ENCODE measurements around the gene NRF1.
"Not testable (repeated sequence)": the region's sequence is repeated elsewhere in the genome, so short reads cannot be mapped to it uniquely, and the experiment has no call there.

Gene NRF1

DNA sequence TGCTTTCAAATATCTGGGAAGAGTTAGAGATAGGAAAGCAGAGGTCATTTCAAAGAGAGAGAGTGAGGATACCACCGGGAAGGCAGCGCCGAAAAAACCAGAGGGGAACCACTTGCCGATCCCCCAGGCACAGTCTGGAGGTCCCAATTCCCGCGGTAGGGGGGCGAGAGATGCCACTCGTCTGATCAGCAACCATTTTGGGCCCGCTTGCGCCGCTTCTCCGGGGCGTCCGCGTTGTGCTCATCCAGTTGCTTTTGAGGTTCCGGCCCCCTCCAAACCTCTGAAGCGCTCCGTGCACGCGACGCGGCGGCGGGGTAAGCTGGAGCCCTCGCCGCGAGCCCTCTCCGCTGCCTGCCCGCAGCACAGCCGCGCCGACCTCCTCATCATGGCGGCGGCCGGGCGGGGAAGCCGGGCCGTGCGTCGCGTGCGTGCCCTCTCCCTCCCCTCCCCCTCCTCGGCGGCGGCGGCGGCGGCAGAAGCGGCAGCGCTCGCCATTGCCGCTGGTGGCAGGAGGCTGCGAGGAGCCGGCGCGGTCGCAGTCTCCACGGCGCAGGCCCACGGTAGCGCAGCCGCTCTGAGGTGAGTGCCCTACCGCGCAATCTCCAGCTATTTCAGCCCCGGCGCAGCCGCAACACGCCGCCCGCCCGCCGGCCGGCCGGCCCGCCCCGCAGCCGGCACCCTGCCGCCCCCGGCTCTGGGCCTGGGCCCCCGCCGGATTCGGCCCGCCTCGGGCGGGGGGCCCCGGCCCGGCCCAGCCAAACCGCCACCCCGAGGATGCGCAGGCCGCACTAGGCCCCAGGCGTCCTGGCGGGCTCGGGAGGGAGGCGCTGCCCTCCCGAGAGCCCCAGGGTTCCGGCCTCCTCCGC lies at the start of gene NRF1:
Gene NRF1, plus strand, starts transcription at position 475 of the 866 bp plus-strand sequence. CDS start 45,632 bp downstream, outside the sequence.
- peak; percentile 95 for DNase-seq (ENCODE audit: low spot score)

- DNase-seq (ENCODE audit: low spot score): not testable (repeated sequence)
These were observed 45.2 kb upstream of the NRF1 start for GRCh38 chr7:129566323-129566722.

DNA sequence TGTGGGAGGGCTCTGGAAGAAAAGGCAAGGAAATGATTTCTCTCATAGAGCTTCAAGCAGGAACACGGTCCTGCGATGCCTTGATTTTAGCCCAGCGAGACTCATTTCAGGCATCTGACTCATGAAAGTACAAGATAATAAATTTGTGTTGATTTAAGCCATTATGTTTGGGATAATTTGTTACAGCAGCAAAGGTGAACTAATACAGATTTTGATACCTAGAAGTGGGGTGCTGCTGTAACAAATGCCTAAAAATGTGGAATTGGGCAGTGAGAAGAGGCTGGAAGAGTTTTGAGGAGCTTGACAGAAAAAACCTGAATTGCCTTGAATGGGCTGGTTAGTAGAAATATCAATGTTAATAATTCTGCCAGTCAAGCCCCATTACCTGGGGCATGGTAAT lies 44.1 kb upstream of the NRF1 start:
- DNase-seq (ENCODE audit: low spot score): no peak

- no peak for DNase-seq (ENCODE audit: low spot score)
These were observed 43.3 kb upstream of the NRF1 start for GRCh38 chr7:129568240-129568639.

GRCh38 chr7:129569326-129569725 lies 42.2 kb upstream of the NRF1 start:
- DNase-seq (ENCODE audit: low spot score): no peak

DNA sequence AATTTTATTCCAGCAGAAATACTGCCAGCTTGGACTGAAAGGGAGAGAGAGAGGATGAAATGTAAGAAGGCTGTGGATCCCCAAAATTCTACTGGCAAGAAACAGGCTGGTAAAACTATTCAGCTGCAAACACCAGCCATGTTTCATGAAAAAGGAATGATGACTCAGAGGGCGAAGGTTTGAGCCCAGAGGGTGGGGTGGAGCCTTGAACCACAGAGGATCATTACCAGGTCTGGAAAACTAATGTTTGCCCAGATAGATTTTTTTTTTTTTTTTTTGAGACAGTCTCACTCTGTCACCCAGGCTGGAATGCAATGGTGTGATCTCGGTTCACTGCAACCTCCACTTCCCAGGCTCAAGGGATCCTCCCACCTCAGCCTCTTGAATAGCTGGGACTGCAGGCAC lies 41.7 kb upstream of the NRF1 start:
- no peak for DNase-seq (ENCODE audit: low spot score)

GRCh38 chr7:129571201-129571600 lies 40.3 kb upstream of the NRF1 start:
- no peak for DNase-seq (ENCODE audit: low spot score)

DNA sequence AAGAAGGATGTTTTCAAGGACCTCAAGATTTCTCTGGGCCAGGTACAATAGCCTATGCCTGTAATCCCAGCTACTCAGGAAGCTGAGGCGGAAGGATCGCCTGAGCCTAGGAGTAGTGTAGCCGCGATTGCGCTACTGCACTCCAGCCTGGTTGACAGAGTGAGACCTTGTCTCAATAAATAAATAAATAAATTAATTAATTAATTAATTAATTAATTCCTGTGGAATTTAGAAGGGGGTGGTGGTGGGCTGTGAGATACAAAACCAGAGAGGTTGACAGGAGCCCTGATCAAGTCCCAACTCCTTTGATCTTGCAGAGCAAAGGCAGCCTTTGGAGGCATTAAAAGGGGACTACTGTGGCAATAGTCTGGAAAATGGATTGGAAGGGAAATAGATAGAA lies 39.3 kb upstream of the NRF1 start:
- no peak for DNase-seq (ENCODE audit: low spot score)

- DNase-seq (ENCODE audit: low spot score): no peak
These were observed 37.0 kb upstream of the NRF1 start for GRCh38 chr7:129574487-129574886.

GRCh38 chr7:129575699-129576098 lies 35.8 kb upstream of the NRF1 start:
- no peak for DNase-seq (ENCODE audit: low spot score)

DNA sequence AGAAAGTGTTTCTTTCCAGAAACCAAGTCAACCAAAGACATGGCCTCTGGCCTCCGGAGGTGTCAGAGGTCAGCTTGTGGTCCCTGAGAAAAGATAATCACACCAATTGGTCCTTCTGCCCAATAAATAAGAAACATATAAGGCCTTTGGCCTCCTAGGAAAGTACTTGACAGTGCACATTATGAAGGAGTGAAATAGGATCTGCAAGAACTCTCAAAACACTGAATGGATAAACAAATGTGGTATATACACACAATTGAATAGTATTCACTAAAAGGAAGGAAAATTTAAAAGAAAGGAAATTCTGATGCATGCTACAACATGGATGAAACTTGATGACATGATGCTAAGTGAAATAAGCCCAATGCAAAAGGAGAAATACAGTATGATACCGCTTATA lies 35.4 kb upstream of the NRF1 start:
- no peak for DNase-seq (ENCODE audit: low spot score)

GRCh38 chr7:129578829-129579228 lies 32.7 kb upstream of the NRF1 start:
- DNase-seq (ENCODE audit: low spot score): no peak

DNA sequence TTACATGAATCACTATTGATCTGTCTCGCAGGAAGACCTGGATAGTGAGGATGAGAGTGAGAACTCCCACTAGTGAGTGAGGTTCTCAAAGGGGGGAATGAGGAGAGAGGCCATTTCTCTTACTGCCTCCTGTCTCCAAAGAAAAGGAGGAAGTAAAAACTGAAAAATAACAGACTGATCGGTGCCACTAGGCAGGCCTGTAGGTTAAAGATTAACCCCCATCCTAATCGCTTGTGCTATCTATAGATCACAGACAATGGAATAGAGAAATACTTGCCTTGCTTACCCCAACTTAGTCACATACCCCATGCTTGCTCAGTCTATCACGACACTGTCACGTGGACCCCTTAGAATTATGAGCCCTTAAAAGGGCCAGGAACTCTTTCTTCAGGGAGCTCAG lies 25.3 kb upstream of the NRF1 start:
- DNase-seq (ENCODE audit: low spot score): not testable (repeated sequence)

DNA sequence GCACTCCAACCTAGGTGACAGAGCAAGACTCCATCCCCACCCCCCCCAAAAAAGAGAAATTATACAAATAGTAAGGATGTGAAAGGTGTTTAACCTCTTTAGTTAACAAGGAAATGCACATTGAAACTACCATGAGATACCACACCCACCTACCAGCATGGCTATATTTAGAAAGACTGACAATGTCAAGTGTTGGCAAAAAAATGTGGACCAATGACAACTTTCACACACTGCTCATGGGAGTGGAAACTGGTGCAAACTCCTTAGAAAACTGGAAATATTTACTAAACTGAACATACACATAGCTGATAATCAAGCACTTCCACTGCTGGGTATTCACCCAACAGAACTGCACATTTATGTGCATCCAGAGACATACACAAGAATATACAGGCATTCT lies 23.3 kb upstream of the NRF1 start:
- no peak for DNase-seq (ENCODE audit: low spot score)

GRCh38 chr7:129591868-129592267 lies 19.7 kb upstream of the NRF1 start:
- no peak for DNase-seq (ENCODE audit: low spot score)

- DNase-seq (ENCODE audit: low spot score): not testable (repeated sequence)
These were observed 15.1 kb upstream of the NRF1 start for GRCh38 chr7:129596386-129596785.

- DNase-seq (ENCODE audit: low spot score): no peak
These were observed 13.8 kb upstream of the NRF1 start for GRCh38 chr7:129597672-129598071.

DNA sequence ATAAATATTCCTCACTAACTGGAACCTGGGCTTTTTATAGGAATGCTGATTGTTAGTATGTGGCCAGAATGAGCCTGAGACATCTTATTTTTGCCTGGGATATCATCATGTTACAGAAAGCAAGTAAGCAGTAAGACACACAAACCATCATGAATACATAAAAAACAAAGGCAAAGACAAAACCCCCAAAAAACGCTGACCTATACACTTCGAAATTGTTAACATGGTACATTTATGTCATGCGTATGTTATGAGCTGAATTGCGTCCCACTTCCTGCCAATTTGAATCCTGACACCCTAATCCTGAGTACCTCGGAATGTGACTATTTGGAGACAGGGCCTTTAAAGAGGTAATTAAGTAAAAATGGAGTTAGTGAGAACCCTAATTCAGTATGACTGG lies 12.3 kb upstream of the NRF1 start:
- no peak for DNase-seq (ENCODE audit: low spot score)

- DNase-seq (ENCODE audit: low spot score): not testable (repeated sequence)
These were observed 7.9 kb upstream of the NRF1 start for GRCh38 chr7:129603594-129603993.

DNA sequence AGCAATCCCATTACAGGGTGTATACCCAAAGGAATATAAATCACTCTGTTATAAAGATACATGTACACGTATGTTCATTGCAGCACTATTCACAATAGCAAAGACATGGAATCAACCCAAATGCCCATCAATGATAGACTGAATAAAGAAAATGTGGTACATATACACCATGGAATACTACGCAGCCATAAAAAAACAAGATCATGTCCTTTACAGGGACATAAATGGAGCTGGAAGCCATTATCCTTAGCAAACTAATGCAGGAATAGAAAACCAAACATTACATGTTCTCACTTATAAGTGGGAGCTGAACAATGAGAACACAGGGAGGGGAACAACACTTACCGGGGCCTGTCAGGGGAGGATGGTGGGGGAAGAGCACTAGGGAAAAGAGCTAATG lies 7.5 kb upstream of the NRF1 start:
- DNase-seq (ENCODE audit: low spot score): not testable (repeated sequence)

GRCh38 chr7:129604713-129605437 lies 6.6 kb upstream of the NRF1 start:
- no peak for DNase-seq (ENCODE audit: low spot score)

- DNase-seq (ENCODE audit: low spot score): no peak
These were observed 5.4 kb upstream of the NRF1 start for GRCh38 chr7:129605960-129606614.

GRCh38 chr7:129606803-129607202 lies 4.7 kb upstream of the NRF1 start:
- peak; percentile 59 for DNase-seq (ENCODE audit: low spot score)
